H9 (cell line): Measurements from ENCODE around the gene NUAK2. TPM values are rescaled to one million over a fixed set of nuclear protein-coding genes. Genes with fewer than 3 reads are reported as not detected.

Experiments used
- DNase-seq: peaks from one replicate; pipeline ENCODE4 v3.0.0-alpha.2; 2017
- H2AFZ ChIP-seq: one replicate; pipeline ENCODE4 v1.6.1; 2013; ENCODE audit warnings: mild to moderate bottlenecking, low read length, control low read depth, moderate library complexity
- H2AK5ac ChIP-seq: 2 replicates; pipeline ENCODE4 v1.6.1; 2013; ENCODE audit warnings: low read length, control low read depth, mixed read lengths; ENCODE audit not compliant: insufficient read length
- H2BK120ac ChIP-seq: one replicate; pipeline ENCODE4 v1.6.1; 2013; ENCODE audit warnings: low read depth, mild to moderate bottlenecking, low read length, control low read depth, inconsistent platforms; ENCODE audit not compliant: poor library complexity, severe bottlenecking
- H2BK12ac ChIP-seq: 2 replicates; pipeline ENCODE4 v1.6.1; 2013; ENCODE audit warnings: low read length, control low read depth, mixed read lengths, low read depth; ENCODE audit not compliant: insufficient read length
- H2BK15ac ChIP-seq: 2 replicates; pipeline ENCODE4 v1.6.1; 2013; ENCODE audit warnings: low read depth, low read length, control low read depth
- H2BK20ac ChIP-seq: one replicate; pipeline ENCODE4 v1.6.1; 2013; ENCODE audit warnings: low read depth, mild to moderate bottlenecking, low read length, control low read depth, inconsistent platforms; ENCODE audit not compliant: poor library complexity, severe bottlenecking
- H2BK5ac ChIP-seq: 2 replicates; pipeline ENCODE4 v1.6.1; 2013; ENCODE audit warnings: low read length, control low read depth, mixed read lengths; ENCODE audit not compliant: insufficient read length
- H3K14ac ChIP-seq: 2 replicates; pipeline ENCODE4 v1.6.1; 2013; ENCODE audit warnings: low read length, control low read depth; ENCODE audit not compliant: insufficient read depth
- H3K18ac ChIP-seq: 2 replicates; pipeline ENCODE4 v1.6.1; 2013; ENCODE audit warnings: low read depth, mild to moderate bottlenecking, mixed read lengths, low read length, control low read depth; ENCODE audit not compliant: insufficient read length
- H3K23ac ChIP-seq: 2 replicates; pipeline ENCODE4 v1.6.1; 2013; ENCODE audit warnings: low read length, control low read depth, mixed read lengths, low read depth; ENCODE audit not compliant: insufficient read length
- H3K23me2 ChIP-seq: 2 replicates; pipeline ENCODE4 v1.6.1; 2013; ENCODE audit warnings: low read depth, mild to moderate bottlenecking, mixed read lengths, low read length, control low read depth; ENCODE audit not compliant: insufficient read length, poor library complexity, severe bottlenecking
- H3K27ac ChIP-seq: 2 replicates; pipeline ENCODE4 v1.5.1; 2013; ENCODE audit warnings: low read length, control low read depth, mixed read lengths, low read depth; ENCODE audit not compliant: insufficient read length
- H3K27me3 ChIP-seq: 2 replicates; pipeline ENCODE4 v1.6.1; 2013; ENCODE audit warnings: low read length, control low read depth, inconsistent platforms; ENCODE audit not compliant: insufficient read depth
- H3K4ac ChIP-seq: 2 replicates; pipeline ENCODE4 v1.6.1; 2013; ENCODE audit warnings: low read depth, mild to moderate bottlenecking, control low read depth, inconsistent platforms, low read length, moderate library complexity
- H3K4me1 ChIP-seq: 2 replicates; pipeline ENCODE4 v1.6.1; 2013; ENCODE audit warnings: low read length, control low read depth, inconsistent platforms; ENCODE audit not compliant: insufficient read depth
- H3K4me2 ChIP-seq: 2 replicates; pipeline ENCODE4 v1.6.1; 2013; ENCODE audit warnings: low read length, control low read depth, mixed read lengths; ENCODE audit not compliant: insufficient read length, insufficient read depth
- H3K56ac ChIP-seq: 2 replicates; pipeline ENCODE4 v1.6.1; 2013; ENCODE audit warnings: low read depth, mild to moderate bottlenecking, mixed read lengths, low read length, control low read depth; ENCODE audit not compliant: insufficient read length
- H3K79me1 ChIP-seq: 2 replicates; pipeline ENCODE4 v1.6.1; 2013; ENCODE audit warnings: low read depth, mild to moderate bottlenecking, moderate library complexity, low read length, control low read depth, inconsistent platforms; ENCODE audit not compliant: insufficient read depth, poor library complexity, severe bottlenecking
- H3K79me2 ChIP-seq: 2 replicates; pipeline ENCODE4 v1.6.1; 2013; ENCODE audit warnings: low read length, control low read depth, inconsistent platforms; ENCODE audit not compliant: insufficient read depth
- H3K9ac ChIP-seq: 2 replicates; pipeline ENCODE4 v1.6.1; 2013; ENCODE audit warnings: low read length, control low read depth, mixed read lengths; ENCODE audit not compliant: insufficient read length; ENCODE audit errors: extremely low read depth
- H3K9me3 ChIP-seq: one replicate; pipeline ENCODE4 v1.6.1; 2013; ENCODE audit warnings: low read depth, low read length, inconsistent platforms; ENCODE audit not compliant: control insufficient read depth
- H3T11ph ChIP-seq: one replicate; pipeline ENCODE4 v1.6.1; 2013; ENCODE audit warnings: mild to moderate bottlenecking, low read length, control low read depth, inconsistent platforms
- H4K20me1 ChIP-seq: one replicate; pipeline ENCODE4 v1.6.1; 2013; ENCODE audit not compliant: control insufficient read depth, insufficient read length, insufficient read depth
- H4K5ac ChIP-seq: 2 replicates; pipeline ENCODE4 v1.6.1; 2013; ENCODE audit warnings: low read depth, mild to moderate bottlenecking, mixed read lengths, low read length, control low read depth; ENCODE audit not compliant: insufficient read length
- H4K8ac ChIP-seq: replicated peaks from 2 replicates; pipeline ENCODE4 v1.6.1; 2013; ENCODE audit warnings: low read length, control low read depth, mixed read lengths, low read depth; ENCODE audit not compliant: insufficient read length
- H4K91ac ChIP-seq: 2 replicates; pipeline ENCODE4 v1.6.1; 2013; ENCODE audit warnings: low read depth, mild to moderate bottlenecking, moderate library complexity, mixed read lengths, low read length, control low read depth; ENCODE audit not compliant: insufficient read length
- H3K27ac Mint-ChIP-seq, 3 experiments: 2 replicates in 2 of 3; 3 replicates in 1 of 3; pipeline ENCODE4 v1.8.0; 2020 to 2021; ENCODE audit warnings: mixed read lengths in 3 of 3, mild to moderate bottlenecking in 1 of 3, moderate library complexity in 1 of 3
- H3K27me3 Mint-ChIP-seq: 2 replicates; pipeline ENCODE4 v1.8.0; 2021; ENCODE audit warnings: low read depth, mild to moderate bottlenecking, moderate library complexity, mixed read lengths
- H3K36me3 Mint-ChIP-seq, 3 experiments: 2 replicates in 2 of 3; 3 replicates in 1 of 3; pipeline ENCODE4 v1.8.0; 2020 to 2021; ENCODE audit warnings: low read depth in 3 of 3, mixed read lengths in 3 of 3; ENCODE audit not compliant: insufficient read depth in 1 of 3
- H3K4me1 Mint-ChIP-seq, 2 experiments: 2 replicates each; pipeline ENCODE4 v1.8.0; 2020; ENCODE audit warnings: mixed read lengths in 2 of 2
- H3K4me3 Mint-ChIP-seq, 2 experiments: 2 replicates in 1 of 2; 3 replicates in 1 of 2; pipeline ENCODE4 v1.8.0; 2020 to 2021; ENCODE audit warnings: mild to moderate bottlenecking in 2 of 2, mixed read lengths in 2 of 2, moderate library complexity in 1 of 2
- H3K9me3 Mint-ChIP-seq, 2 experiments: 2 replicates in 1 of 2; 3 replicates in 1 of 2; pipeline ENCODE4 v1.8.0; 2020; ENCODE audit warnings: mild to moderate bottlenecking in 2 of 2, mixed read lengths in 2 of 2, moderate library complexity in 1 of 2
- CTCF ChIP-seq: fragments of 200-600 bp; sonication (generic); conservative IDR thresholded peaks from 3 replicates; pipeline ENCODE4 v1.8.0; 2021; ENCODE audit warnings: antibody characterized with exemption, mild to moderate bottlenecking
- WGBS: extraction: QIAGEN DNeasy Blood & Tissue Kit; methylation state at CpG from one replicate; pipeline ENCODE4 v1.1.7; 2013; ENCODE audit warnings: missing lambda C conversion rate, low lambda C conversion rate, mixed read lengths; ENCODE audit not compliant: insufficient read length; ENCODE audit errors: extremely low coverage; 5-methylcytosine and 5-hydroxymethylcytosine counted together
- total RNA-seq: library from RNA; stranded (reverse); gene quantifications from 2 replicates; pipeline ENCODE4 v1.2.1, GENCODE V29; 2021

NUAK2 gene
- total RNA-seq, 1 experiment from 2014 or later = 15.4 TPM

GRCh38 chr1:205259998-205260397 lies 61.5 kb downstream of the NUAK2 start:
- Histone ChIP-seq H3K27ac (no peak overlapping the region), H2AK5ac (no peak overlapping the region), H3K4me2 (no peak overlapping the region), H2BK12ac (no peak overlapping the region), H3K4ac (no peak overlapping the region), H4K5ac (no peak overlapping the region), H3K79me2 (no peaks in the 10 kb centered on the region), H2BK20ac (no peak overlapping the region), H4K8ac (no peak overlapping the region), H3K4me1 (peaks cover 8% of the 10 kb centered on the region), H3K23me2 (no peaks in the 10 kb centered on the region), H3K27me3 (no peaks in the 10 kb centered on the region), H2BK15ac (no peak overlapping the region), H3K14ac (no peak overlapping the region), H3K56ac (no peak overlapping the region), H2BK5ac (no peak overlapping the region), H3K23ac (no peak overlapping the region), H3K18ac (no peak overlapping the region), H4K91ac (no peak overlapping the region), H3T11ph (no peak overlapping the region), H3K9me3 (no peaks in the 10 kb centered on the region), H2AFZ (no peak overlapping the region), H4K20me1 (no peaks in the 10 kb centered on the region), H3K9ac (no peak overlapping the region), H3K79me1 (no peaks in the 10 kb centered on the region), H2BK120ac (no peak overlapping the region)
- H3K27ac Mint-ChIP-seq = 0 out of 7 replicates have a peak overlapping the region, but pooled peaks of 1 of the 3 experiments have one; percentile 68
- DNase-seq = no peak
- no peaks in the 10 kb centered on the region for H3K36me3 Mint-ChIP-seq
- H3K4me1 Mint-ChIP-seq = peaks cover 43% of the 10 kb centered on the region in 2 experiments
- H3K27me3 Mint-ChIP-seq = no peaks in the 10 kb centered on the region; the same call in 1 of the 2 replicates
- WGBS = no CpG with 5 or more reads among the region's 1 CpG
- no peak for TF ChIP-seq CTCF
- H3K4me3 Mint-ChIP-seq = no peak overlapping the region
- no peaks in the 10 kb centered on the region for H3K9me3 Mint-ChIP-seq
